HG03575 (cell line): ENCODE measurements around the gene HECTD2.

ENCODE experiments used
- ATAC-seq: cut with Tn5 transposase; IDR thresholded peaks from one replicate; pipeline ENCODE4 v1.9.1; 2021; ENCODE audit not compliant: unreplicated experiment, insufficient number of reproducible peaks, low FRiP score; ENCODE audit errors: extremely low read depth

HECTD2 gene

DNA sequence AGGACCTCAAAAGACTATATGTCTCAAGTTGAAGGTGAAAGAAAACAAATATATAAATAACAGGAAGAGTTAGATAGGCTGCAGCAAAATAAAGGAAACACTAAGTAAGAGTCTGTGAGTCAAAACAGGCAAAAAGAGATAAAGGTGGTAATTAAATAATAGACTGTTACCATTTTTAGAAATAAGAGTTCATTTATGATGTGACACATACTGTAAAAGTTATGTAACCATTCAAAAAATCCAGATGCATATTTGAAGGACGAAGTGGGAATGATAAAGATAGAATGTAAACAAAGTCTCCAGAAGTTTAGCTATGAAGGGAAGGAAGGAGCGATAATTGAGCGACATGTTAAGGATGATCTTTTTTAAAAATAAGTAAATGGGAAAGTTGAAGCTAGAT, 50.5 kb downstream of the HECTD2 start:
- ATAC-seq: no peak

DNA sequence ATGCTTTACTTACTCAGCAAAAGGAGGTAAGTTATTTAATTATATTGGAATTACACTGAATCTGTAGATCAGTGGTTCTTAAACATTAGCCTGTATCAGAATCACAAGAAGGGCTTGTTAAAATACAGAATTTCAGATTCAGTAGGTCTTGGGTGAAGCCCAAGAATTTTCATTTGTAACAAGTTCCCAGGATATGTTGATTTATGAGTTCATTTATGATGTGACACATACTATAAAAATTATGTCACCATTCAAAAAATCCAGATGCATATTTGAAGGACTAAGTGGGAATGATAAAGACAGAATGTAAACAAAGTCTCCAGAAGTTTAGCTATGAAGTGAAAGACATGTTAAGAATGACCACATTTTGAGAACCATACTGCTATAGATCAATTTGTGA, 52.3 kb downstream of the HECTD2 start:
- no peak for ATAC-seq

GRCh38 chr10:91464500-91464899, 54.4 kb downstream of the HECTD2 start:
- no peak for ATAC-seq

DNA sequence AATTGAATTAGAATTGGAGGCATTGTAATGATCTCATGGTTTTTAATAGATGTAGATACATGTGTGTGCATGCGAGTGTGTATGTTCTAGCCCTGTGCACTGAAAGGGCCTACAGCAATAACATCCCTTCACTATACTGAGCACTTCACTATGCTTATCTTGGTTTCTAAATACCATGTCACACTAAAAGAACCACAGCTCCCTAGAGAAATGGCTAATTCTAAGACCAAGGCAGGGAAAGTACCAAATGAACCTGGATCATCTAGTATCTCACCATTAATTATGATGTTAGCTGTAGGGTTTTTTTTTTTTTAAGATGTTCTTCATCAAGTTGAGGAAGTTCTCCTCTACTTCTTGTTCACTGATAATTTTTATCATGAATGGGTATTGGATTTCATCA, 55.1 kb downstream of the HECTD2 start:
- no peak for ATAC-seq

- no peak for ATAC-seq
These were observed 57.0 kb downstream of the HECTD2 start for GRCh38 chr10:91467114-91467513.

DNA sequence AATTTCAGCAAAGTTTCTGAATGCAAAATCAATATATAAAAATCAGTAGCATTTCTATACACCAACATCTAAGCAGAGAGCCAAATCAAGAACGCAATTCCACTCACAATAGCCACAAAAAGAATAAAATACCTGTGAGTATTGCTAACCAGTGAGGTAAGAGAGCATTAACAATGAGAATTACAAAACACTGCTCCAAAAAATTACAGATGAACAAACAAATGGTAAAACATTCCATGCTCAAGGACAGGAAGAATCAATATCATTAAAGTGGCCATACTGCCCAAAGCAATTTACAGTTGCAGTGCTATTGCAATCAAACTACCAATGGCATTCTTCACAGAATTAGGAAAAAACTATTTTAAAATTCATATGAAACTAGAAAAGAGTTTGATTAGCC, 61.5 kb downstream of the HECTD2 start:
- ATAC-seq: no peak

GRCh38 chr10:91472911-91473310, 62.8 kb downstream of the HECTD2 start:
- no peak for ATAC-seq

GRCh38 chr10:91474009-91474408, 63.9 kb downstream of the HECTD2 start:
- no peak for ATAC-seq

DNA sequence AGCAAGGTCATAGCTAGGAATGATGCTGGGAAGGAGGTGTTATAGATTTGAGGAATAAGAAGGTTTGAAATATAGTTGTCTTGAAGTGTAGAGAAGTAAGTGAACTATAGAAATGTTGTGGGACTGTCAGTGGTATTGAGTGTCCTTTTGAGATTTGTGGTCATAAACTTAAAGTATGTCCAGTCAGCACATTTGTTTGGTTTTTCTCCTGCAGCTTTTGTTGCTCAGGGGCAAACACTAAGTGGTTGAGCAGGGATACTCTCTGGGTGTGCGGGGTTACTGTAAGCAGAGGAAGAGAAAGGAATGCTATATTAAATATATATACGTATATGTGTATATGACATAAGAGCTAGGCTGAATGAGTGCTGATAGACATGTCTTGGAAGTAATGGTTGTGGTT, 67.1 kb downstream of the HECTD2 start:
- ATAC-seq: no peak

DNA sequence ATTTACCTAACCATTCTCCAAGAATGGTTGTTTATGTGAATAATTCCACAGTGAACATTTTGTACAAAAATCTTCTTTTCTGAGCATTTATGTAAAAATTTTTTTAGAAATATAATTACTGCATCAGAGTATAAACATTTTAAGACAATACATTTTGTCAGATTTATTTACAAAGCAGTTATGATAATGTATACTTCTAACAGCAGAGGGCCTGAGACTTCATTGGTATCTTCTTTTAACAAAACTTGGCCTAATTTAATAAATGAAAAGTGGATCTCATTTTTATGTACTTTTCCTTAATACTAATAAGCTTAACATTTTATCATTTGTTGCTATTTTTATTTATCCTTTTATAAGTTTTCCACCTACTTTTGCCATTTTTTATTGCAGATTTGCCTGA, 69.4 kb downstream of the HECTD2 start:
- ATAC-seq: no peak

DNA sequence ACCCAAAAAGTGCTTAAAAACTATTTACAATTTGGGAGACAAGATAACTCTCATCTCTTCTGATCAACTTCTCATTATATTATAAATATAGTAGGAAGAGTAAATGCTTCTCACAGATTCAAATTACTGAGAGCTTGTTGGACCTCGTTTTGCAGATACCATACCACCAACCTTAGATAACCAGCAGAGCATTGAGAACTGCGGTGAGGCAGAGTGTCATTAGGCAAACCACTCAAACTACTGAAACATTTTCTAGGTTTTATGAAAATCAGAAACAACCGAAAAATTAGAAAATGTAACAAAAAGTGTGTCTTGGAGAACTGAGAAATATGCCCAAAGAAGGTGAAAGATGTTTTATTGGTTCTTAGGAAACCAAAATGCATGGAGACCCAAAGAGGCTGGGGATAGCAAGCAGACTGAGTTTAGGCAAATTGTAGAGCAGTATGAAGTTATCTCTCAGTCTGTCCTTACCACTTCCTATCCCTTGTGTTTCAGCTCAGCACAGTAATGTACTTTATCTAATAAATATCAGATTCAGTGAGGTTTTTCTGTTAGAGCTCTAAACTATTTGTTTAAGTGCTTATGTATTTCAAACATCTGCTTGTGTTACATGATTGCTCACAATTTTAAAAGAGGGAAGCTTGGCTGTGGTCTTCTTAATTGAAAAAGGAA, 77.9 kb downstream of the HECTD2 start:
- no peak for ATAC-seq

- no peak for ATAC-seq
These were observed 83.2 kb downstream of the HECTD2 start for GRCh38 chr10:91493313-91493712.

GRCh38 chr10:91495402-91495801, 85.3 kb downstream of the HECTD2 start:
- ATAC-seq: no peak

DNA sequence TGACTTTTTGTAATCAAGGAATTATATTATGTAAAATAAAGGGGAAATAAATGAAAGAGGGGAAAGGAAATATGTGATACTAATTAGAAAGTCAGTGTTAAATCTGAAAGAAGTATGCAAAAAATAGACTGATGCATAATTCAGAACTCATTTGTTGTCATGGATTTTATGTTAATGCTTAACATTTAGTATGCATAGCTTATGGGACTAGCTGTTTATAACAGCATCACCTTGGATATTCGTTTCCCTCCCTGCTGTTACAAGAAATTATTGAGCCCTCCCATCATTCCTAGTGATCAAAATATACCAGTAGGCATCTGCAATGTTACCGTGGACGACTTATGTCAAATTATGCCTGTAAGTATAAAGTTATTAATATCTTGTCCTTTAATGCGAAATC, 85.9 kb downstream of the HECTD2 start:
- ATAC-seq: no peak

DNA sequence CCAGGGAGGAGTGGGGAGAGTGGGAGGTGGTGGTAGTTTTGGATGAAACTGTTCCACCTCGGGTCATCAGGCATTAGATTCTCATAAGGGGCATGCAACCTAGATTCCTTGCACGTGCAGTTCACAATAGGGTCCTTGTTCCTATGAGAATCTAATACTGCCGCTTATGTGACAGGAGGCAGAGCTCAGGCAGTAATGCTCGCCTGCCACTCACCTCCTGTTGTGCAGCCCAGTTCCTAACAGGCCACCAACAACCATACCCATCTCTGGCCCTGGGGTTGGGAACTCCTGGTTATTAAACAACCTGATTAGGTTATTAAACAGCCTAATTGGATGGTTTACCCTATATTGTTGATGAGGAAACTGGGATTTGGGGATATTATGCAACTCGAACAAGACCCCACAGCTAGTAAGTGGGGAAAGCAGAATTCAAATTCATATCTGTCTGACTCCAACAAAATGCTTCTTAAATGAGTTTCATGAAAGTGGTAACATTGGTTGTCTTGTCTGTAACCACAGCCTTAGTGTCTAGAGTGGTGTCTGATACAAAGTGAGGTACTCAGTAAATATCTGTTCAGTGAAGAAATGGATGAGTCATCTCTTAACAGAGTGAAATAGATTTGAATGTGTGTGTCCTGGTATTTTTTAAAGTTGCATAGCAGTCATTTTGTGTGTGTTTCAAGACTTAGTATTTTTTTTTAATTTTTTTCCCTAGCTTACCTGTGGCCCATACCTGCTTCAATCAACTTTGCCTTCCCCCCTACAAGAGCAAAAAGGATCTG, 101.6 kb downstream of the HECTD2 start:
- no peak for ATAC-seq

- no peak for ATAC-seq
These were observed 102.3 kb downstream of the HECTD2 start for GRCh38 chr10:91512458-91512857.

DNA sequence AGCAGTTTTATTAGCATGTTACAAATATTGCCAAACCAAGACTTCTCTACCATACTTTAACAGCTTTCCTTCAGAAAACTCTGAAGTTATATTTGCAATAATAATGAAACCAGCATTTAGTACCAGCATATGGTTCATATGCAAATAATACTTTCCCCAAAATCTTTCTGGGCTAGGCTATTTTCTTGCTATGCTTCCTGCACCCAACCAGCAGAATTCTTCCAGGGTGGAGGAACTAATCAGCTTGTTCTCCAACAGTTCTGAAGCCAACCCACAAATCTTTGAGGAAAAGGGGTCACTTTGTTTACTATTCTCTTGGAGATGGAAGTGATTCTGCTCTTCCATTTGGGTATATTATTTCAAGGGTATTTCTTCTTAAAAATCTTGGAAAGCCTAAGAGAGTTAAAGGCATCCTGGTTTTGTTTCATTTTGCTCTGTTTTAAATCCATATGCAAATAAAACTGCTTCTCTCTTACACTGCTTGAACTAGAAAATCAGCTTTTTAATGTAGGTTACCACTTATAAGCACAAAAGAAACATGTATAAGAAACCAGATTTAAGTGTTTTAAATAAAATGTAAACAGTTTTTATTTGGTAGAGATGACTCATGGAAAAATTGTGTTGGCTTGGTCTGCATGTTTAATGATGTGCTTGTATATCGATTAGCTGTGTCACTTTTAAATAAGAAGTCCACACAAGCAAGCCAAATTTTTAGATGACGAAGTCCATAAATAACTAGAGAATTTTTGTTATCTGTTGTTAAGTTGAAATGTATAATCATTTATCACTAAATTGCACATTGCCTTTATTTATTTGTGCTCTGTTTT, 103.7 kb downstream of the HECTD2 start:
- ATAC-seq: no peak

DNA sequence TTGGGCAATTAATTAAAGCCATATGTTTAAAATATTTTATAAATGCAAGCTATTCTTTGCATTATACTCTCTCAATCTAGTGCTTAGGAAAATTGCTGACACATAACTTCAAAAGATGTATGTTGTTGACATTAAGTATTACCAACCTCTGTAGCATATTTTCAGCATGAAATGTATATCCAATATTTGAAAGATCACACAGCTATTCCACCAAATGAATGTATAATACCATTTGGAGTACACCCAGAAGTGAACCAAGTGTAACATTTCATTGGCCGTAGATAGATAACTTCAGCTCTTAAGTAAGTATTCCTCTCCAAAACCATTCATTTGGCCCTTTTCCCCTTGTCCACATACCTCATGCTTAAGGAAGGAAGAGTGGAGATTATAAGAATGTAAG, 104.6 kb downstream of the HECTD2 start:
- no peak for ATAC-seq

GRCh38 chr10:91517394-91517793, 107.2 kb downstream of the HECTD2 start:
- no peak for ATAC-seq
